Measurements from ENCODE around the gene GNB1L.

GRCh38 chr22:19767427-19768341 lies 87.0 kb downstream of the GNB1L start:
- TF ChIP-seq POU2F2 (IDR thresholded peaks at IDR 0.05; ENCODE audit: borderline replicate concordance, low read depth, low read length): no peak
- TF ChIP-seq CTCF (IDR thresholded peaks at IDR 0.05 in 2 of 3, conservative IDR thresholded peaks at IDR 0.05 in 1 of 3; ENCODE audit: control insufficient read depth in 2 of 3, extremely low read depth in 1 of 3, insufficient read depth in 1 of 3, low read depth in 3 of 3, low read length in 3 of 3): no peak

Data from GM12878 (cell line).